GM19193 (cell line): ENCODE measurements around the gene TOGARAM2.

Source experiments
- POLR2A ChIP-seq: IDR thresholded peaks from 4 replicates; pipeline ENCODE4 v1.6.1; 2011; ENCODE audit not compliant: insufficient read depth, insufficient read length; ENCODE audit errors: extremely low read depth

TOGARAM2 gene

GRCh38 chr2:28962505-28962904 lies 18.6 kb upstream of the TOGARAM2 start:
- no peak for TF ChIP-seq POLR2A

GRCh38 chr2:28970464-28971160 lies 10.5 kb upstream of the TOGARAM2 start:
- TF ChIP-seq POLR2A, result no peak

GRCh38 chr2:28972778-28973335 lies 8.2 kb upstream of the TOGARAM2 start:
- no peak for TF ChIP-seq POLR2A

- TF ChIP-seq POLR2A, result no peak
Measured at GRCh38 chr2:28974252-28974651, 6.8 kb upstream of the TOGARAM2 start.

GRCh38 chr2:28975671-28976070 lies 5.4 kb upstream of the TOGARAM2 start:
- TF ChIP-seq POLR2A, result no peak

- no peak for TF ChIP-seq POLR2A
Measured at GRCh38 chr2:28976584-28976983, 4.5 kb upstream of the TOGARAM2 start.

GRCh38 chr2:28977176-28977875 lies 3.8 kb upstream of the TOGARAM2 start:
- TF ChIP-seq POLR2A, result no peak

- TF ChIP-seq POLR2A, result no peak
Measured at GRCh38 chr2:28978606-28979005, 2.5 kb upstream of the TOGARAM2 start.

GRCh38 chr2:28979041-28979440 lies 2.1 kb upstream of the TOGARAM2 start:
- no peak for TF ChIP-seq POLR2A

- no peak for TF ChIP-seq POLR2A
Measured at GRCh38 chr2:28979576-28980366, 1.3 kb upstream of the TOGARAM2 start.

- no peak for TF ChIP-seq POLR2A
Measured at GRCh38 chr2:28980368-28981015, 606 bp upstream of the TOGARAM2 start.

GRCh38 chr2:28981620-28982376 lies 700 bp downstream of the TOGARAM2 start:
- no peak for TF ChIP-seq POLR2A

GRCh38 chr2:28982381-28982950 lies 1.4 kb downstream of the TOGARAM2 start:
- TF ChIP-seq POLR2A, result no peak

- TF ChIP-seq POLR2A, result no peak
Measured at GRCh38 chr2:28986429-28986828, 5.3 kb downstream of the TOGARAM2 start.
